Endothelial cell of umbilical vein (primary cell): ENCODE data around the gene SLC5A6. TPM values are rescaled to one million over a fixed set of nuclear protein-coding genes. Genes with fewer than 3 reads are reported as not detected.

Experiments
- BruUV-seq: library from RNA; stranded (reverse); fragments of 400-500 nt; replicated peaks from 2 replicates; lab custom pipeline; 2021; lab: Mats Ljungman, UMichigan
- CTCF ChIA-PET: fragments of 300-600, 350-600 bp; sonication (Branson Sonifier 250); formaldehyde crosslinking; loops from one replicate; lab custom pipeline; 2021; ENCODE audit warnings: antibody characterized with exemption, inconsistent platforms; lab: Charles Lee
- POLR2A ChIA-PET: fragments of 300-600, 350-600 bp; sonication (Branson Sonifier 250); formaldehyde crosslinking; loops from one replicate; lab custom pipeline; 2021; ENCODE audit warnings: antibody characterized with exemption, inconsistent platforms; lab: Charles Lee
- DNase-seq: peaks from one replicate; pipeline ENCODE4 v3.0.0-alpha.2; 2011; ENCODE audit warnings: low read depth, low spot score
- FAIRE-seq: peaks from 2 replicates; lab custom pipeline; 2011; peaks lifted over from hg19 to GRCh38; lab: Jason Lieb, UNC
- H2AFZ ChIP-seq: 2 replicates; pipeline ENCODE4 v1.6.0; 2012; ENCODE audit warnings: low read depth, low read length, control low read depth, inconsistent platforms
- H3K27ac ChIP-seq: 2 replicates; pipeline ENCODE4 v1.5.1; 2011; ENCODE audit warnings: low read depth, mild to moderate bottlenecking, control low read depth, low read length, moderate library complexity; ENCODE audit not compliant: insufficient read depth
- H3K27me3 ChIP-seq, 2 experiments: 2 replicates each; pipeline versions ENCODE4 v1.6.0 to v1.6.1; 2011; ENCODE audit warnings: low read length in 2 of 2, mixed read lengths in 1 of 2; ENCODE audit not compliant: control insufficient read depth in 2 of 2, insufficient read depth in 2 of 2
- H3K36me3 ChIP-seq, 2 experiments: 2 replicates in 1 of 2; 3 replicates in 1 of 2; pipeline ENCODE4 v1.5.1; 2011; ENCODE audit warnings: low read length in 2 of 2, mild to moderate bottlenecking in 1 of 2, moderate library complexity in 1 of 2; ENCODE audit not compliant: control insufficient read depth in 2 of 2, insufficient read depth in 2 of 2; ENCODE audit errors: extremely low read depth in 1 of 2
- H3K4me1 ChIP-seq: 3 replicates; pipeline ENCODE4 v1.5.1; 2011; ENCODE audit warnings: mild to moderate bottlenecking, low read length; ENCODE audit not compliant: control insufficient read depth, insufficient read depth; ENCODE audit errors: extremely low read depth
- H3K4me2 ChIP-seq: 2 replicates; pipeline ENCODE4 v1.6.1; 2011; ENCODE audit warnings: low read length, control low read depth, mixed read lengths; ENCODE audit not compliant: insufficient read depth
- H3K4me3 ChIP-seq, 3 experiments: fragments of 200-600 bp in 1 of 3; sonication (generic), shearing (Covaris generic) in 1 of 3; replicated peaks in 1 of 3; 2 replicates each; pipeline ENCODE4 v1.5.1; 2011 to 2016; ENCODE audit warnings: control low read depth in 3 of 3, low read length in 3 of 3, mild to moderate bottlenecking in 2 of 3, inconsistent platforms in 1 of 3, low read depth in 1 of 3, moderate library complexity in 1 of 3; ENCODE audit not compliant: insufficient read depth in 1 of 3
- H3K79me2 ChIP-seq: 2 replicates; pipeline ENCODE4 v1.6.0; 2012; ENCODE audit warnings: low read length, inconsistent platforms; ENCODE audit not compliant: control insufficient read depth, insufficient read depth
- H3K9ac ChIP-seq: replicated peaks from 2 replicates; pipeline ENCODE3; 2011; ENCODE audit warnings: low read length, control low read depth; ENCODE audit not compliant: insufficient read depth; ENCODE audit errors: extremely low read depth
- H3K9me1 ChIP-seq: replicated peaks from 3 replicates; pipeline ENCODE4 v1.6.0; 2011; ENCODE audit warnings: mild to moderate bottlenecking, low read length; ENCODE audit not compliant: control insufficient read depth, insufficient read depth; ENCODE audit errors: extremely low read depth
- H3K9me3 ChIP-seq: replicated peaks from 2 replicates; pipeline ENCODE4 v1.5.1; 2012; ENCODE audit warnings: low read length, inconsistent platforms; ENCODE audit not compliant: control insufficient read depth, insufficient read depth
- H4K20me1 ChIP-seq: replicated peaks from 2 replicates; pipeline ENCODE3; 2011; ENCODE audit warnings: mild to moderate bottlenecking, low read length; ENCODE audit not compliant: control insufficient read depth, insufficient read depth; ENCODE audit errors: extremely low read depth
- CTCF ChIP-seq, 2 donors: IDR thresholded peaks; 1 replicate in 1 of 2; 2 replicates in 1 of 2; pipeline ENCODE4 v1.5.1; 2011; ENCODE audit warnings: low read length in 2 of 2, mild to moderate bottlenecking in 2 of 2, moderate library complexity in 2 of 2, control low read depth in 1 of 2, inconsistent platforms in 1 of 2, low read depth in 1 of 2; ENCODE audit not compliant: insufficient read depth in 1 of 2; ENCODE audit errors: extremely low read depth in 1 of 2
- EZH2 ChIP-seq: IDR thresholded peaks from 2 replicates; pipeline ENCODE4 v1.6.1; 2012; ENCODE audit warnings: borderline replicate concordance, low read depth, mild to moderate bottlenecking, moderate library complexity, low read length, inconsistent platforms; ENCODE audit not compliant: severe bottlenecking
- FOS ChIP-seq: IDR thresholded peaks from 2 replicates; pipeline ENCODE4 v1.6.1; 2011; ENCODE audit warnings: mild to moderate bottlenecking, low read length, moderate library complexity, borderline replicate concordance; ENCODE audit not compliant: insufficient read depth
- GATA2 ChIP-seq: IDR thresholded peaks from 2 replicates; pipeline ENCODE4 v1.7.0; 2011; ENCODE audit warnings: low read depth, mild to moderate bottlenecking, moderate library complexity, mixed read lengths, low read length; ENCODE audit not compliant: insufficient read length, insufficient read depth
- JUN ChIP-seq: IDR thresholded peaks from 2 replicates; pipeline ENCODE4 v1.6.1; 2011; ENCODE audit warnings: borderline replicate concordance, low read depth; ENCODE audit not compliant: insufficient read length, insufficient read depth
- MAX ChIP-seq: IDR thresholded peaks from 2 replicates; pipeline ENCODE4 v1.6.1; 2011; ENCODE audit not compliant: insufficient read depth, insufficient read length
- MYC ChIP-seq: IDR thresholded peaks from one replicate; pipeline ENCODE4 v1.6.1; 2011; ENCODE audit warnings: mild to moderate bottlenecking, low read depth, low read length
- POLR2A ChIP-seq: IDR thresholded peaks from 2 replicates; pipeline ENCODE4 v1.6.1; 2012; ENCODE audit warnings: low read depth, mild to moderate bottlenecking, control low read depth, low read length
- POLR2AphosphoS5 ChIP-seq: IDR thresholded peaks from 2 replicates; pipeline ENCODE4 v1.6.1; 2012; ENCODE audit warnings: low read depth, mild to moderate bottlenecking, control low read depth, low read length, moderate library complexity; ENCODE audit not compliant: insufficient read depth
- dilution Hi-C: fragments of 300-500 bp; cut with MboI; formaldehyde crosslinking; loops from one replicate; pipeline ENCODE4 v1.15.0; 2019; ENCODE audit warnings: low sequenced_read_pairs; ENCODE audit not compliant: extremely low pct_ligation_motif_present
- intact Hi-C: fragments of 100-400 bp; cut with micrococcal nuclease; formaldehyde crosslinking; loops from one replicate; pipeline ENCODE4 v1.10.0; 2022
- polyA plus RNA-seq, 4 experiments: library from polyadenylated mRNA; depleted of rRNA in 3 of 4; stranded (reverse) in 3 of 4; unstranded in 1 of 4; fragments of >200 nt; gene quantifications; 2 replicates each; pipeline versions ENCODE4 v1.2.1 to v1.2.3, GENCODE V29; 2011 to 2012; ENCODE audit warnings: missing spikeins in 1 of 4
- total RNA-seq: library from RNA; stranded (reverse); gene quantifications from 2 replicates; pipeline ENCODE4 v1.2.3, GENCODE V29; 2021

The SLC5A6 gene
- total and polyA plus RNA-seq, 2 donors (not counting 3 experiments of a cell fraction or from before 2014, with no cell fraction given), result 52.0 to 92.5 TPM

GRCh38 chr2:27211241-27211942 is 676 bp downstream of the SLC5A6 start:
- FAIRE-seq, result no peak

More at GRCh38 chr2:27211241-27211942, 676 bp downstream of the SLC5A6 start:
- H3K9me3 ChIP-seq, result no peaks in the 10 kb centered on the region
- dilution Hi-C loops, result no loop called here
- CTCF ChIA-PET, result interaction anchor here (1.1 to 1.8 kb wide), 4 partner anchors 18 to 92 kb away, joined by 3 to 7 read pairs (median 4); no protein-coding TSS in a partner anchor
- H3K9ac ChIP-seq, result peak overlapping the region; percentile 78
- no peaks in the 10 kb centered on the region for H3K9me1 ChIP-seq
- TSS peak; percentile 48 for BruUV-seq
- DNase-seq, result peak; percentile 50
- no peaks in the 10 kb centered on the region for H4K20me1 ChIP-seq
- H3K36me3 ChIP-seq, result peaks cover 16 to 19% of the 10 kb centered on the region in 2 experiments
- H3K4me1 ChIP-seq, result peaks cover 14% of the 10 kb centered on the region
- peaks cover 14% of the 10 kb centered on the region for H3K79me2 ChIP-seq
- H3K27ac ChIP-seq, result peak overlapping the region; percentile 42
- H2AFZ ChIP-seq, result peak overlapping the region; percentile 74
- POLR2A ChIA-PET, result interaction anchor here (0.6 kb wide), 1 partner anchor 92 kb away, joined by 3 read pairs; no protein-coding TSS in a partner anchor
- no peak for TF ChIP-seq MAX
- TF ChIP-seq EZH2, result no peak
- no peak for TF ChIP-seq MYC
- no peak for TF ChIP-seq FOS
- TF ChIP-seq CTCF (IDR thresholded peaks at IDR 0.05; ENCODE audit: extremely low read depth in 1 of 2, insufficient read depth in 1 of 2, low read depth in 1 of 2, low read length in 2 of 2), result no peak
- TF ChIP-seq JUN, result no peak
- no peak for TF ChIP-seq POLR2A
- no peak for TF ChIP-seq POLR2AphosphoS5
- TF ChIP-seq GATA2, result no peak
- H3K4me3 ChIP-seq, result peak overlapping the region; percentile 68 to 88 (median 88)
- intact Hi-C loops, result loop anchor here (5.0 kb wide), 2 partner anchors 76 to 161 kb away; partner anchors contain the start of genes EIF2B4 and SNX17
- H3K27me3 ChIP-seq, result no peaks in the 10 kb centered on the region
- H3K4me2 ChIP-seq, result peak overlapping the region; percentile 98
